GM12878 (cell line): ENCODE measurements around the gene GFRA1. TPM values are rescaled to one million over a fixed set of nuclear protein-coding genes. Genes with fewer than 3 reads are reported as not detected.

ENCODE experiments used
- ATAC-seq: fragments of 200-7000 bp; cut with Tn5 transposase; 3 replicates; pipeline ENCODE4 v1.9.1; 2020; ENCODE audit warnings: mild to moderate bottlenecking, moderate library complexity
- BruUV-seq: library from RNA; stranded (reverse); fragments of 400-500 nt; replicated peaks from 2 replicates; lab custom pipeline; 2021; lab: Mats Ljungman, UMichigan
- CTCF ChIA-PET: fragments of 300-600 bp; sonication (Branson Sonifier 250); formaldehyde crosslinking; extraction: SDS; loops from one replicate; lab custom pipeline; 2021; ENCODE audit warnings: inconsistent platforms; lab: Yijun Ruan, JAX
- POLR2A ChIA-PET: fragments of 350-600 bp; formaldehyde crosslinking; extraction: SDS; loops from one replicate; lab custom pipeline; 2021; ENCODE audit warnings: inconsistent platforms; lab: Charles Lee
- RAD21 ChIA-PET: fragments of 300-600 bp; sonication (Branson Sonifier 250); formaldehyde crosslinking; loops from one replicate; lab custom pipeline; 2023; ENCODE audit warnings: antibody characterized with exemption; ENCODE audit not compliant: unreplicated experiment; lab: Charles Lee
- SMC1A ChIA-PET: fragments of 300-600 bp; sonication (Branson Sonifier 250); formaldehyde crosslinking; loops from one replicate; lab custom pipeline; 2023; ENCODE audit not compliant: unreplicated experiment, uncharacterized antibody; lab: Charles Lee
- DNase-seq: peaks from one replicate; pipeline ENCODE4 v3.0.0-alpha.2; 2011; ENCODE audit warnings: low read depth, low spot score
- FAIRE-seq: peaks from 3 replicates; lab custom pipeline; 2011; peaks lifted over from hg19 to GRCh38; lab: Jason Lieb, UNC
- H2AFZ ChIP-seq: 2 replicates; pipeline ENCODE4 v1.6.0; 2011; ENCODE audit warnings: low read depth, low read length, control low read depth; ENCODE audit not compliant: control insufficient read depth
- H3K27ac ChIP-seq: 2 replicates; pipeline ENCODE4 v1.5.1; 2011; ENCODE audit warnings: control low read depth; ENCODE audit not compliant: control insufficient read depth, insufficient read depth
- H3K27me3 ChIP-seq, 2 experiments: replicated peaks in 1 of 2; 2 replicates each; pipeline versions ENCODE4 v1.6.0 to v1.6.1; 2011; ENCODE audit warnings: low read length in 1 of 2; ENCODE audit not compliant: control insufficient read depth in 2 of 2, insufficient read depth in 2 of 2
- H3K36me3 ChIP-seq, 2 experiments: 2 replicates each; pipeline ENCODE4 v1.5.1; 2011; ENCODE audit warnings: low read length in 1 of 2; ENCODE audit not compliant: control insufficient read depth in 2 of 2, insufficient read depth in 2 of 2
- H3K4me1 ChIP-seq: 2 replicates; pipeline ENCODE4 v1.6.1; 2011; ENCODE audit warnings: mild to moderate bottlenecking, low read length, moderate library complexity, mixed read lengths; ENCODE audit not compliant: control insufficient read depth, insufficient read depth
- H3K4me2 ChIP-seq: 2 replicates; pipeline ENCODE4 v1.6.0; 2011; ENCODE audit warnings: control low read depth; ENCODE audit not compliant: control insufficient read depth, insufficient read depth
- H3K4me3 ChIP-seq: fragments of 200-600 bp; sonication (generic); 2 replicates; pipeline ENCODE4 v1.5.1; 2016
- H3K79me2 ChIP-seq: 2 replicates; pipeline ENCODE4 v1.6.0; 2011; ENCODE audit warnings: low read length; ENCODE audit not compliant: control insufficient read depth, insufficient read depth
- H3K9ac ChIP-seq: 2 replicates; pipeline ENCODE4 v1.8.0; 2011; ENCODE audit warnings: low read length, control low read depth, mixed read lengths; ENCODE audit not compliant: control insufficient read depth, insufficient read depth
- H3K9me3 ChIP-seq: replicated peaks from 3 replicates; pipeline ENCODE4 v1.5.1; 2011; ENCODE audit warnings: mild to moderate bottlenecking, low read length; ENCODE audit not compliant: control insufficient read depth, insufficient read depth
- H4K20me1 ChIP-seq: 2 replicates; pipeline ENCODE4 v1.6.0; 2011; ENCODE audit not compliant: control insufficient read depth, insufficient read depth
- FOXK2 ChIP-seq: fragments of 450-650 bp; IDR thresholded peaks from 2 replicates; pipeline ENCODE4 v1.6.1; 2017; ENCODE audit warnings: mild to moderate bottlenecking, moderate library complexity
- NBN ChIP-seq: fragments of 450-650 bp; IDR thresholded peaks from 2 replicates; pipeline ENCODE4 v1.6.1; 2016
- ZNF207 ChIP-seq: fragments of 450-650 bp; IDR thresholded peaks from 2 replicates; pipeline ENCODE4 v1.6.1; 2014; ENCODE audit warnings: antibody characterized with exemption, mild to moderate bottlenecking, borderline replicate concordance
- ZNF274 ChIP-seq: IDR thresholded peaks from one replicate; pipeline ENCODE4 v1.8.0; 2011; ENCODE audit not compliant: insufficient read length, insufficient read depth
- WGBS: methylation state at CpG from one replicate; pipeline ENCODE4 v1.1.6; 2016; ENCODE audit warnings: low lambda C conversion rate; ENCODE audit not compliant: insufficient replicate concordance, insufficient coverage; ENCODE audit errors: missing lambda C conversion rate; 5-methylcytosine and 5-hydroxymethylcytosine counted together
- in situ Hi-C: fragments of 300-500 bp; cut with MboI; formaldehyde crosslinking; loops from 9 replicates; pipeline ENCODE4 v1.14.3; 2018; ENCODE audit warnings: mixed read lengths
- intact Hi-C: fragments of 100-400 bp; cut with micrococcal nuclease; formaldehyde crosslinking; loops from one replicate; pipeline ENCODE4 v1.14.2; 2022; ENCODE audit not compliant: unreplicated experiment
- polyA plus RNA-seq, 11 experiments: library from polyadenylated mRNA; depleted of rRNA in 4 of 11; unstranded in 6 of 11; stranded (reverse) in 5 of 11; fragments of >200 nt; fragmentation: Nextera tagmentation in 4 of 11; fragmentation: Illumina TruSeq in 1 of 11; extraction: Ambion mirVana in 4 of 11; extraction: Trizol in 1 of 11; gene quantifications; 1 replicate in 1 of 11; 2 replicates in 10 of 11; pipeline versions ENCODE4 v1.2.1 to v1.2.3, GENCODE V29; 2011 to 2016; ENCODE audit warnings: inconsistent platforms in 2 of 11, missing spikeins in 2 of 11, low read depth in 1 of 11
- total RNA-seq, 4 experiments: library from RNA; depleted of rRNA in 3 of 4; stranded (reverse); fragments of >200 nt in 3 of 4; fragmentation: Illumina TruSeq in 1 of 4; extraction: Trizol in 1 of 4; gene quantifications; 2 replicates each; pipeline versions ENCODE4 v1.2.1 to v1.2.3, GENCODE V29; 2013 to 2021
- TF ChIP-seq, protein P1 (sequence below): IDR thresholded peaks from 2 replicates; pipeline ENCODE4 v1.6.1; 2012; ENCODE audit warnings: mild to moderate bottlenecking, low read depth, low read length

Gene GFRA1
- total and polyA plus RNA-seq, 10 of the 15 experiments (the other 5 are each of a cell fraction or from before 2014, with no cell fraction given) = 0.05 to 0.19 TPM; not detected in 8

DNA sequence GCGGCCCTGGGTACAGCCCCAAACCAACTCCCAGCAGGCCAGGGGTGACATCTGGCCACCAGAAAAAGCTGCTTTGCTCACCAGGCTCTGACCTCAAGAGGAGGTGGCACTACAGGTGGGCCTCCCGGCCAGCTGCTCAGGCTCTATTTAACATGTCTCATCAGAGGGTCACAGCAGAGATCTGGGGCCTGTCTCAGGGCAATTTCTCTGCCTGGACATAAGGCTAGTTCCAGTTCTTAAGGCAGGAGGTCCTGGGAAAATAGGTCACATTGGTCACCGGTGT lies 88.6 kb downstream of the GFRA1 start (continued):
- TF ChIP-seq NBN = no peak
- no peak for TF ChIP-seq ZNF274

DNA sequence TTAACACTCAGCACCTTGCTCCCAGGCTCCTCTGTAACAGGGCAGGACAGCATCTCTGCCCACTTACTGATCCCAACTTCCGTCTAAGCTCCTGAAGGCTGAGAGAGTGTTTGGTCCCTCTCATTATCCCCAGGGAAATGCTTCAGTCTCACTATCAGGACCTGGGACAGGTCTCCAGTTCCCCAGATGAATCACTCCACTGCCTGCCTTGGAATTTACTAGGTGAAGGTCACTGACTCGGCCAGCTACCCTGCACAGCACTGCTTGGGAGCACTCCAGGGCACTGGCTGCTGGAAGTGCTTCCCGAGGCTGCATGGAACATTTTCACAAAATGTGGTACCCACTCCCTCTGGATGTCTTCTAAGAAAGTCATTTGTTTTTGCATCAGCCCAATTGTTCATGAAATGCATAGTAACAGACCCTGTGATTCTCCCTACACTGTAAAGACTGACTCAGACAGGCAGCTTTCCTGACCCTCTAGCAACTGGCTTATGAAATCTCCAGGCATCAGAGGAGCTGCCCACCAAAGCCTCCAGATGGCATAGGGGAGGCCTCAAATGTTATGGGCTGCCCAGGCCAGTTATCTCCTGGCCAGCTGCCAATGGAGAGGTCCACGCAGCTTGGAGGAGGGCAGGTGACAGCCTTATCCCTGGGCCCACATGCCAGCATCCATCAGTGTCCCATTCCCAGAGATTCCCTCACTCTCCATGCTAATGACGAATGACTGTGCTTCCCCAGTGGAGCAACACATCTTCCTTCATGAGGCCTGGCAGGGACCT lies 89.1 kb downstream of the GFRA1 start:
- ChIA-PET RAD21 (no interaction called here), CTCF (no interaction called here), SMC1A (no interaction called here), POLR2A (no interaction called here)
- in situ Hi-C loops = no loop called here
- Histone ChIP-seq H3K27me3 (no peaks in the 10 kb centered on the region; a peak in 1 of 4 replicates), H3K27ac (no peak overlapping the region), H3K79me2 (no peaks in the 10 kb centered on the region), H3K9me3 (no peaks in the 10 kb centered on the region), H3K4me2 (no peak overlapping the region), H3K4me3 (no peak overlapping the region), H2AFZ (no peak overlapping the region), H3K9ac (no peak overlapping the region), H4K20me1 (no peaks in the 10 kb centered on the region; the same call in 1 of the 2 replicates), H3K36me3 (no peaks in the 10 kb centered on the region), H3K4me1 (no peaks in the 10 kb centered on the region)
- FAIRE-seq = no peak
- 1% methylated on average over 5 of the region's 5 CpGs for WGBS
- no peak for ATAC-seq
- intact Hi-C loops = no loop called here
- no TSS peak for BruUV-seq
- DNase-seq = no peak
- TF ChIP-seq, protein P1, sequence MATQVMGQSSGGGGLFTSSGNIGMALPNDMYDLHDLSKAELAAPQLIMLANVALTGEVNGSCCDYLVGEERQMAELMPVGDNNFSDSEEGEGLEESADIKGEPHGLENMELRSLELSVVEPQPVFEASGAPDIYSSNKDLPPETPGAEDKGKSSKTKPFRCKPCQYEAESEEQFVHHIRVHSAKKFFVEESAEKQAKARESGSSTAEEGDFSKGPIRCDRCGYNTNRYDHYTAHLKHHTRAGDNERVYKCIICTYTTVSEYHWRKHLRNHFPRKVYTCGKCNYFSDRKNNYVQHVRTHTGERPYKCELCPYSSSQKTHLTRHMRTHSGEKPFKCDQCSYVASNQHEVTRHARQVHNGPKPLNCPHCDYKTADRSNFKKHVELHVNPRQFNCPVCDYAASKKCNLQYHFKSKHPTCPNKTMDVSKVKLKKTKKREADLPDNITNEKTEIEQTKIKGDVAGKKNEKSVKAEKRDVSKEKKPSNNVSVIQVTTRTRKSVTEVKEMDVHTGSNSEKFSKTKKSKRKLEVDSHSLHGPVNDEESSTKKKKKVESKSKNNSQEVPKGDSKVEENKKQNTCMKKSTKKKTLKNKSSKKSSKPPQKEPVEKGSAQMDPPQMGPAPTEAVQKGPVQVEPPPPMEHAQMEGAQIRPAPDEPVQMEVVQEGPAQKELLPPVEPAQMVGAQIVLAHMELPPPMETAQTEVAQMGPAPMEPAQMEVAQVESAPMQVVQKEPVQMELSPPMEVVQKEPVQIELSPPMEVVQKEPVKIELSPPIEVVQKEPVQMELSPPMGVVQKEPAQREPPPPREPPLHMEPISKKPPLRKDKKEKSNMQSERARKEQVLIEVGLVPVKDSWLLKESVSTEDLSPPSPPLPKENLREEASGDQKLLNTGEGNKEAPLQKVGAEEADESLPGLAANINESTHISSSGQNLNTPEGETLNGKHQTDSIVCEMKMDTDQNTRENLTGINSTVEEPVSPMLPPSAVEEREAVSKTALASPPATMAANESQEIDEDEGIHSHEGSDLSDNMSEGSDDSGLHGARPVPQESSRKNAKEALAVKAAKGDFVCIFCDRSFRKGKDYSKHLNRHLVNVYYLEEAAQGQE = peak; percentile 53; the same call in 1 of the 2 replicates
- TF ChIP-seq ZNF207 = no peak
- TF ChIP-seq FOXK2 = no peak
- TF ChIP-seq, all 136 proteins: peak for 1
